ENCODE results near the gene DUSP14. TPM values are rescaled to one million over a fixed set of nuclear protein-coding genes. Genes with fewer than 3 reads are reported as not detected.

The DUSP14 gene
- total RNA-seq, 1 experiment from 2014 or later = 56.2 TPM

DNA sequence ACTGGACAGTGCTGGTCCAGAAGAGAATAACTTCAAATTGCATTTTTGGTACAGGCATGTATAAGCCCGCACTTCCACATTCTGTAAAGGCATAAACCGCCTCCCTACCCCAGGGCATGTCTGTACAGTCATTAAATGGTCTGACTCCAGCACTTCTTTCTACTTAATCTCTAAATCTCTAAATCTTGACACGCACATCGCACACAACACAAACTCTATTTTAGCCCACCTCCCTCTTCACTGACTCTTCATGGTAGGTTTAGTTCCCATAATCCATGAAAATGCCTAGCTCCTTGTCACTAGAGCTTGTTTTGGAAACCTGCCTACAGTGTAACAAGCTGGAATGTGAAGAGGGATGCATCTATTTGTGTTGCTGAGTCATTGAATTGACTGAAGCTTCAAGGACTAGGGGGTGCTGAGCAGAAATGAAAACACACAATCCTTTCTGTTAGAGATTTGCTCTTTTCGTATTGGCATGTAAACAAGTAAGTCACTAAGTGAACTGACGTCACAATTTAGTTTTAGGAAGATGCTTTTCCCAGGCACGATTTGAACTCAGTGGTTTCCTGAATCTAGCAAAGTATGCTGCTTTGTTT, 1.6 kb upstream of the DUSP14 start:
- H3F3A ChIP-seq (ENCODE audit: low read length, unreplicated experiment) = no peaks in the 10 kb centered on the region
- H2AFZ ChIP-seq (ENCODE audit: low read length) = no peak overlapping the region
- H3K27me3 ChIP-seq (ENCODE audit: low read length) = no peaks in the 10 kb centered on the region
- peaks cover 10% of the 10 kb centered on the region for H4K20me1 ChIP-seq (ENCODE audit: low read length)
- POLR2A ChIA-PET (ENCODE audit: unreplicated experiment) = no interaction called here
- CTCF ChIA-PET = no interaction called here
- intact Hi-C loops (cut with micrococcal nuclease) = loop anchor here (1.0 to 10.0 kb wide), 3 partner anchors 22 to 83 kb away; partner anchors contain the start of genes ACACA and TADA2A
- TF ChIP-seq, protein P1, sequence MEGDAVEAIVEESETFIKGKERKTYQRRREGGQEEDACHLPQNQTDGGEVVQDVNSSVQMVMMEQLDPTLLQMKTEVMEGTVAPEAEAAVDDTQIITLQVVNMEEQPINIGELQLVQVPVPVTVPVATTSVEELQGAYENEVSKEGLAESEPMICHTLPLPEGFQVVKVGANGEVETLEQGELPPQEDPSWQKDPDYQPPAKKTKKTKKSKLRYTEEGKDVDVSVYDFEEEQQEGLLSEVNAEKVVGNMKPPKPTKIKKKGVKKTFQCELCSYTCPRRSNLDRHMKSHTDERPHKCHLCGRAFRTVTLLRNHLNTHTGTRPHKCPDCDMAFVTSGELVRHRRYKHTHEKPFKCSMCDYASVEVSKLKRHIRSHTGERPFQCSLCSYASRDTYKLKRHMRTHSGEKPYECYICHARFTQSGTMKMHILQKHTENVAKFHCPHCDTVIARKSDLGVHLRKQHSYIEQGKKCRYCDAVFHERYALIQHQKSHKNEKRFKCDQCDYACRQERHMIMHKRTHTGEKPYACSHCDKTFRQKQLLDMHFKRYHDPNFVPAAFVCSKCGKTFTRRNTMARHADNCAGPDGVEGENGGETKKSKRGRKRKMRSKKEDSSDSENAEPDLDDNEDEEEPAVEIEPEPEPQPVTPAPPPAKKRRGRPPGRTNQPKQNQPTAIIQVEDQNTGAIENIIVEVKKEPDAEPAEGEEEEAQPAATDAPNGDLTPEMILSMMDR (conservative IDR thresholded peaks at IDR 0.05; ENCODE audit: low read depth, low read length) = no peak
- TF ChIP-seq EZH2phosphoT487 (IDR thresholded peaks at IDR 0.05; ENCODE audit: borderline replicate concordance, low read length) = peak; percentile 79
- no peaks in the 10 kb centered on the region for H3K9me2 ChIP-seq (replicated peaks; ENCODE audit: low read length)
- BruUV-seq (replicated peaks) = no TSS peak
- DNase-seq (peak; percentile 91), ATAC-seq (peak; percentile 56)
- peak overlapping the region; percentile 87 for H3K9ac ChIP-seq (ENCODE audit: low read length)
- peaks cover 40% of the 10 kb centered on the region for H3K4me1 ChIP-seq (ENCODE audit: insufficient read depth, low read length)
- peak overlapping the region; percentile 98 for H3K27ac ChIP-seq (ENCODE audit: low read length)
- H3K36me3 ChIP-seq (ENCODE audit: low read depth, low read length) = no peaks in the 10 kb centered on the region
- H3K4me3 ChIP-seq (ENCODE audit: low read length) = peak overlapping the region; percentile 81
- peaks cover 32% of the 10 kb centered on the region for H3K79me2 ChIP-seq (ENCODE audit: low read length)
- peak overlapping the region; percentile 99 for H3K4me2 ChIP-seq (ENCODE audit: low read length)
- no peaks in the 10 kb centered on the region for H3K9me3 ChIP-seq (ENCODE audit: low read length)

DNA sequence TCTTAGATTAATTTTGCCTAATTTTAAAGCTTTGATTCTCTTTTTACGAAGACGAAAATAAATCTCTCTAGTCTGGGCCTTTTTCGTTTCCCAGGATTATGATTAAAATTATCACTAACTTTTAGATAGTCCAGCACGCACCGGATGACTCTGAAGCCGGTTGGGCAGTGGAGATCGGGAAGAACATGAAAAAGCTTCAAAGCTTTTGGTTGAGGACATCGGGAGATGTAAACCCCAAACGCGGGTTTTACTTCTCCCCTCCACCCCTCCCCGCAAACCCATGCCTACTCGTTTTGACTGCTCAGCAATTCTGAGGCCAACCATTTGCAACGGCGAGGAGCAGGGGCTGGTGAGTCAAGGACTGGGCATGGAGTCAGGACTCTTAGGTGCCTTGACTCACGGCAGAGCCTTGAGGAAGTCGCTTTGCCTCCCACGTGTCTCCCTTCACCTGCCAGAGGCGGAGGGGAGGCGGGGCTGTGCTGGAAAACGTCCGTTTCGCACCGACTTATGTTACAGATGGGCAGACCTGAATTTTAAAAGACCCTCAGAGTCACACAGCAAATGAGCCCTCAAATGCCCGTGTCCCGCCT, 989 bp upstream of the DUSP14 start:
- Histone ChIP-seq H3K9me2 (replicated peaks; ENCODE audit: low read length) (no peaks in the 10 kb centered on the region), H3K36me3 (ENCODE audit: low read depth, low read length) (no peaks in the 10 kb centered on the region), H3F3A (ENCODE audit: low read length, unreplicated experiment) (no peaks in the 10 kb centered on the region), H3K9me3 (ENCODE audit: low read length) (no peaks in the 10 kb centered on the region), H4K20me1 (ENCODE audit: low read length) (peaks cover 10% of the 10 kb centered on the region), H3K27ac (ENCODE audit: low read length) (peak overlapping the region; percentile 98), H3K4me1 (ENCODE audit: insufficient read depth, low read length) (peaks cover 42% of the 10 kb centered on the region), H3K9ac (ENCODE audit: low read length) (peak overlapping the region; percentile 87), H3K27me3 (ENCODE audit: low read length) (no peaks in the 10 kb centered on the region), H3K79me2 (ENCODE audit: low read length) (peaks cover 37% of the 10 kb centered on the region), H2AFZ (ENCODE audit: low read length) (peak overlapping the region; percentile 72; the same call in 1 of the 2 replicates), H3K4me2 (ENCODE audit: low read length) (peak overlapping the region; percentile 99), H3K4me3 (ENCODE audit: low read length) (peak overlapping the region; percentile 81)
- TF ChIP-seq EZH2 (IDR thresholded peaks at IDR 0.05; ENCODE audit: low read length, unreplicated experiment) (no peak), EZH2phosphoT487 (IDR thresholded peaks at IDR 0.05; ENCODE audit: borderline replicate concordance, low read length) (peak; percentile 90)
- TF ChIP-seq, protein P1 (conservative IDR thresholded peaks at IDR 0.05; ENCODE audit: low read depth, low read length) = no peak
- BruUV-seq (replicated peaks) = no TSS peak
- intact Hi-C loops (cut with micrococcal nuclease) = loop anchor here (1.0 to 10.0 kb wide), 3 partner anchors 22 to 84 kb away; partner anchors contain the start of genes ACACA and TADA2A
- CTCF ChIA-PET = interaction anchor here (0.5 kb wide), 1 partner anchor 92 kb away, joined by 3 read pairs; no protein-coding TSS in a partner anchor
- POLR2A ChIA-PET (ENCODE audit: unreplicated experiment) = no interaction called here
- ATAC-seq (peak; percentile 66), DNase-seq (peak; percentile 96)

Measured in PC-3 (cell line).